K562 (cell line): ENCODE results near the gene OTULIN. TPM values are rescaled to one million over a fixed set of nuclear protein-coding genes. Genes with fewer than 3 reads are reported as not detected.

Source experiments
- DMBX1 ChIP-seq: fragments of 250-450 bp; sonication (Bioruptor Pico); IDR thresholded peaks from 2 replicates; pipeline ENCODE4 v1.8.0; 2022; ENCODE audit warnings: inconsistent platforms, mild to moderate bottlenecking, moderate library complexity, borderline replicate concordance
- FOXP1 ChIP-seq: sonication (generic); formaldehyde crosslinking; IDR thresholded peaks from 2 replicates; pipeline ENCODE4 v1.8.0; 2022; ENCODE audit warnings: mild to moderate bottlenecking, missing genetic modification reagents
- HNRNPLL ChIP-seq: fragments of 200-400 bp; formaldehyde crosslinking; IDR thresholded peaks from 2 replicates; pipeline ENCODE4 v1.6.1; 2017; ENCODE audit warnings: low read length, low read depth, mild to moderate bottlenecking; ENCODE audit not compliant: poor library complexity, severe bottlenecking
- MCM7 ChIP-seq, 2 experiments: fragments of 450-650 bp; IDR thresholded peaks; 2 replicates each; pipeline ENCODE4 v1.6.1; 2016 to 2018
- NCOA4 ChIP-seq: fragments of 450-650 bp; IDR thresholded peaks from 2 replicates; pipeline ENCODE4 v1.6.1; 2018; ENCODE audit warnings: mild to moderate bottlenecking; ENCODE audit not compliant: partially characterized antibody
- NEUROD1 ChIP-seq: fragments of 150-350 bp; IDR thresholded peaks from 2 replicates; pipeline ENCODE4 v1.6.1; 2014; ENCODE audit warnings: borderline replicate concordance, low read length, low read depth; ENCODE audit not compliant: partially characterized antibody
- NONO ChIP-seq, 2 experiments: fragments of 200-400 bp in 1 of 2; fragments of 450-650 bp in 1 of 2; formaldehyde crosslinking in 1 of 2; IDR thresholded peaks; 2 replicates each; pipeline ENCODE4 v1.6.1; 2017; ENCODE audit warnings: low read depth in 2 of 2, mild to moderate bottlenecking in 2 of 2, moderate library complexity in 2 of 2, low read length in 1 of 2
- NR2C2 ChIP-seq, 2 experiments: fragments of 200-800 bp in 1 of 2; sonication (Bioruptor generic) in 1 of 2; sonication (generic) in 1 of 2; formaldehyde crosslinking in 1 of 2; IDR thresholded peaks; 2 replicates each; pipeline versions ENCODE4 v1.6.1 to v1.8.0; 2016 to 2022; ENCODE audit warnings: mild to moderate bottlenecking in 1 of 2, missing compliant biosample characterization in 1 of 2, missing genetic modification characterization in 1 of 2, missing genetic modification reagents in 1 of 2
- TCF3 ChIP-seq: sonication (generic); formaldehyde crosslinking; IDR thresholded peaks from 2 replicates; pipeline ENCODE4 v1.4.0; 2020; ENCODE audit warnings: mild to moderate bottlenecking, missing genetic modification reagents
- ZNF316 ChIP-seq: fragments of 450-650 bp; IDR thresholded peaks from 2 replicates; pipeline ENCODE4 v1.6.1; 2016
- ZNF431 ChIP-seq: sonication (generic); formaldehyde crosslinking; IDR thresholded peaks from 2 replicates; pipeline ENCODE4 v1.8.0; 2022; ENCODE audit warnings: mild to moderate bottlenecking, missing genetic modification reagents
- polyA plus RNA-seq, 8 experiments: library from polyadenylated mRNA; depleted of rRNA in 4 of 8; stranded (reverse) in 5 of 8; unstranded in 3 of 8; fragments of >200 nt; fragmentation: Nextera tagmentation in 2 of 8; fragmentation: Illumina TruSeq in 1 of 8; extraction: Ambion mirVana in 2 of 8; extraction: Trizol in 1 of 8; gene quantifications; 2 replicates each; pipeline versions ENCODE4 v1.2.1 to v1.2.3, GENCODE V29; 2011 to 2014; ENCODE audit warnings: inconsistent platforms in 1 of 8, missing spikeins in 1 of 8
- total RNA-seq, 7 experiments: library from RNA; depleted of rRNA in 6 of 7; stranded (reverse); fragments of >200 nt in 6 of 7; fragmentation: Illumina TruSeq in 2 of 7; extraction: Trizol in 2 of 7; gene quantifications; 2 replicates each; pipeline versions ENCODE4 v1.2.1 to v1.2.3, GENCODE V29; 2011 to 2021; ENCODE audit warnings: low replicate concordance in 1 of 7
- TF ChIP-seq, protein P1 (sequence below): fragments of 450-650 bp; IDR thresholded peaks from 2 replicates; pipeline ENCODE4 v1.6.1; 2016; ENCODE audit warnings: low read depth
- TF ChIP-seq, protein P2 (sequence below): sonication (generic); formaldehyde crosslinking; IDR thresholded peaks from 2 replicates; pipeline ENCODE4 v1.8.1; 2022; ENCODE audit warnings: missing genetic modification reagents
- TF ChIP-seq, protein P3 (sequence below), 2 experiments: IDR thresholded peaks; 2 replicates each; pipeline ENCODE4 v1.6.1; 2011; ENCODE audit warnings: borderline replicate concordance in 1 of 2, control low read depth in 1 of 2, low read depth in 1 of 2, low read length in 1 of 2, mild to moderate bottlenecking in 1 of 2, mixed read lengths in 1 of 2, moderate library complexity in 1 of 2; ENCODE audit not compliant: insufficient read depth in 1 of 2, insufficient read length in 1 of 2, poor library complexity in 1 of 2, severe bottlenecking in 1 of 2; ENCODE audit errors: extremely low read depth in 1 of 2
- TF ChIP-seq, protein P4 (sequence below): sonication (generic); formaldehyde crosslinking; IDR thresholded peaks from 2 replicates; pipeline ENCODE4 v1.8.0; 2022; ENCODE audit warnings: mild to moderate bottlenecking, missing genetic modification reagents

OTULIN gene
- total and polyA plus RNA-seq, 9 of the 15 experiments (the other 6 are each of a cell fraction or from before 2014, with no cell fraction given), result 3.3 to 33.6 (median 20.1) TPM

DNA sequence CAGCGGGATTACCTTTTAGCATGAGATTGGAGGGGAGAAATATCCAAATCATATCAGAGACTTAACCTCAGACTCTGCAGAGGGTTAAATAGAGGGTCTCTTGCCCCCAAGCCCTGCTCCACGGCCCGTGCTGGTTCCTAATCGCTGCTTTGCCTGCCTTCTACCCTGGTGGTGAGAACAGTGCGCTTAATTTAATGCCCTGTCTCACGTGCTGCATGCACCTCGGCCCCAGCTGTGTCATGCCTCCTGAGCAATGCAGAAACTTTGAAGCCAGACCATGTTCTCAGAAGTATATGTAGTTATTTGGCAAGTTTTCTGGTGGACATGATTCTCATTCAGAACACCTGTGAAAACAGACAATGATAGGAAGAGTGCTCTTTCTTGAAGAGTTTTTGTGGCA, 1.4 kb downstream of the OTULIN start (continued):
- TF ChIP-seq, protein P1, sequence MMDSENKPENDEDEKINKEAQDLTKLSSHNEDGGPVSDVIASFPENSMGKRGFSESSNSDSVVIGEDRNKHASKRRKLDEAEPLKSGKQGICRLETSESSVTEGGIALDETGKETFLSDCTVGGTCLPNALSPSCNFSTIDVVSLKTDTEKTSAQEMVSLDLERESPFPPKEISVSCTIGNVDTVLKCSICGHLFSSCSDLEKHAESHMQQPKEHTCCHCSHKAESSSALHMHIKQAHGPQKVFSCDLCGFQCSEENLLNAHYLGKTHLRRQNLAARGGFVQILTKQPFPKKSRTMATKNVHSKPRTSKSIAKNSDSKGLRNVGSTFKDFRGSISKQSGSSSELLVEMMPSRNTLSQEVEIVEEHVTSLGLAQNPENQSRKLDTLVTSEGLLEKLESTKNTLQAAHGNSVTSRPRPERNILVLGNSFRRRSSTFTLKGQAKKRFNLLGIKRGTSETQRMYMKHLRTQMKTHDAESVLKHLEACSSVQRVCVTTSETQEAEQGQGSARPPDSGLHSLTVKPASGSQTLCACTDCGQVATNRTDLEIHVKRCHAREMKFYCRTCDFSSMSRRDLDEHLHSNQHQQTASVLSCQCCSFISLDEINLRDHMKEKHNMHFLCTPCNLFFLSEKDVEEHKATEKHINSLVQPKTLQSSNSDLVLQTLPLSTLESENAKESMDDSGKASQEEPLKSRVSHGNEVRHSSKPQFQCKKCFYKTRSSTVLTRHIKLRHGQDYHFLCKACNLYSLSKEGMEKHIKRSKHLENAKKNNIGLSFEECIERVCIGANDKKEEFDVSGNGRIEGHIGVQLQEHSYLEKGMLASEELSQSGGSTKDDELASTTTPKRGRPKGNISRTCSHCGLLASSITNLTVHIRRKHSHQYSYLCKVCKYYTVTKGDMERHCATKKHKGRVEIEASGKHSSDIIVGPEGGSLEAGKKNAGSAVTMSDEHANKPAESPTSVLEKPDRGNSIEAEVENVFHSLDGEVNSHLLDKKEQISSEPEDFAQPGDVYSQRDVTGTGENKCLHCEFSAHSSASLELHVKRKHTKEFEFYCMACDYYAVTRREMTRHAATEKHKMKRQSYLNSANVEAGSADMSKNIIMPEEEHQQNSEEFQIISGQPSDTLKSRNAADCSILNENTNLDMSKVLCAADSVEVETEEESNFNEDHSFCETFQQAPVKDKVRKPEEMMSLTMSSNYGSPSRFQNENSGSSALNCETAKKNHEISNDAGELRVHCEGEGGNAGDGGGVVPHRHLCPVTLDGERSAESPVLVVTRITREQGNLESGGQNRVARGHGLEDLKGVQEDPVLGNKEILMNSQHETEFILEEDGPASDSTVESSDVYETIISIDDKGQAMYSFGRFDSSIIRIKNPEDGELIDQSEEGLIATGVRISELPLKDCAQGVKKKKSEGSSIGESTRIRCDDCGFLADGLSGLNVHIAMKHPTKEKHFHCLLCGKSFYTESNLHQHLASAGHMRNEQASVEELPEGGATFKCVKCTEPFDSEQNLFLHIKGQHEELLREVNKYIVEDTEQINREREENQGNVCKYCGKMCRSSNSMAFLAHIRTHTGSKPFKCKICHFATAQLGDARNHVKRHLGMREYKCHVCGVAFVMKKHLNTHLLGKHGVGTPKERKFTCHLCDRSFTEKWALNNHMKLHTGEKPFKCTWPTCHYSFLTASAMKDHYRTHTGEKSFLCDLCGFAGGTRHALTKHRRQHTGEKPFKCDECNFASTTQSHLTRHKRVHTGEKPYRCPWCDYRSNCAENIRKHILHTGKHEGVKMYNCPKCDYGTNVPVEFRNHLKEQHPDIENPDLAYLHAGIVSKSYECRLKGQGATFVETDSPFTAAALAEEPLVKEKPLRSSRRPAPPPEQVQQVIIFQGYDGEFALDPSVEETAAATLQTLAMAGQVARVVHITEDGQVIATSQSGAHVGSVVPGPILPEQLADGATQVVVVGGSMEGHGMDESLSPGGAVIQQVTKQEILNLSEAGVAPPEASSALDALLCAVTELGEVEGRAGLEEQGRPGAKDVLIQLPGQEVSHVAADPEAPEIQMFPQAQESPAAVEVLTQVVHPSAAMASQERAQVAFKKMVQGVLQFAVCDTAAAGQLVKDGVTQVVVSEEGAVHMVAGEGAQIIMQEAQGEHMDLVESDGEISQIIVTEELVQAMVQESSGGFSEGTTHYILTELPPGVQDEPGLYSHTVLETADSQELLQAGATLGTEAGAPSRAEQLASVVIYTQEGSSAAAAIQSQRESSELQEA, result no peak
- TF ChIP-seq DMBX1 (CRISPR knock-in tag), result no peak
- no peak for TF ChIP-seq NONO (IDR thresholded peaks at IDR 0.05; ENCODE audit: low read depth in 2 of 2, low read length in 1 of 2)
- no peak for TF ChIP-seq TCF3 (CRISPR knock-in tag)
- TF ChIP-seq, protein P2, sequence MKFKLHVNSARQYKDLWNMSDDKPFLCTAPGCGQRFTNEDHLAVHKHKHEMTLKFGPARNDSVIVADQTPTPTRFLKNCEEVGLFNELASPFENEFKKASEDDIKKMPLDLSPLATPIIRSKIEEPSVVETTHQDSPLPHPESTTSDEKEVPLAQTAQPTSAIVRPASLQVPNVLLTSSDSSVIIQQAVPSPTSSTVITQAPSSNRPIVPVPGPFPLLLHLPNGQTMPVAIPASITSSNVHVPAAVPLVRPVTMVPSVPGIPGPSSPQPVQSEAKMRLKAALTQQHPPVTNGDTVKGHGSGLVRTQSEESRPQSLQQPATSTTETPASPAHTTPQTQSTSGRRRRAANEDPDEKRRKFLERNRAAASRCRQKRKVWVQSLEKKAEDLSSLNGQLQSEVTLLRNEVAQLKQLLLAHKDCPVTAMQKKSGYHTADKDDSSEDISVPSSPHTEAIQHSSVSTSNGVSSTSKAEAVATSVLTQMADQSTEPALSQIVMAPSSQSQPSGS, result no peak
- peak; percentile 84 for TF ChIP-seq ZNF431 (CRISPR knock-in tag)
- no peak for TF ChIP-seq ZNF316
- no peak for TF ChIP-seq NCOA4
- TF ChIP-seq HNRNPLL, result no peak
- TF ChIP-seq, protein P3, sequence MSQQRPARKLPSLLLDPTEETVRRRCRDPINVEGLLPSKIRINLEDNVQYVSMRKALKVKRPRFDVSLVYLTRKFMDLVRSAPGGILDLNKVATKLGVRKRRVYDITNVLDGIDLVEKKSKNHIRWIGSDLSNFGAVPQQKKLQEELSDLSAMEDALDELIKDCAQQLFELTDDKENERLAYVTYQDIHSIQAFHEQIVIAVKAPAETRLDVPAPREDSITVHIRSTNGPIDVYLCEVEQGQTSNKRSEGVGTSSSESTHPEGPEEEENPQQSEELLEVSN (IDR thresholded peaks at IDR 0.05; ENCODE audit: borderline replicate concordance in 1 of 2, extremely low read depth in 1 of 2, insufficient read depth in 1 of 2, insufficient read length in 1 of 2, low read depth in 1 of 2, low read length in 1 of 2, poor library complexity in 1 of 2, severe bottlenecking in 1 of 2), result peak; percentile 69 to 94
- TF ChIP-seq NR2C2 (CRISPR knock-in tag; IDR thresholded peaks at IDR 0.05), result no peak
- no peak for TF ChIP-seq NR2C2 (tag; IDR thresholded peaks at IDR 0.05)
- TF ChIP-seq, protein P4, sequence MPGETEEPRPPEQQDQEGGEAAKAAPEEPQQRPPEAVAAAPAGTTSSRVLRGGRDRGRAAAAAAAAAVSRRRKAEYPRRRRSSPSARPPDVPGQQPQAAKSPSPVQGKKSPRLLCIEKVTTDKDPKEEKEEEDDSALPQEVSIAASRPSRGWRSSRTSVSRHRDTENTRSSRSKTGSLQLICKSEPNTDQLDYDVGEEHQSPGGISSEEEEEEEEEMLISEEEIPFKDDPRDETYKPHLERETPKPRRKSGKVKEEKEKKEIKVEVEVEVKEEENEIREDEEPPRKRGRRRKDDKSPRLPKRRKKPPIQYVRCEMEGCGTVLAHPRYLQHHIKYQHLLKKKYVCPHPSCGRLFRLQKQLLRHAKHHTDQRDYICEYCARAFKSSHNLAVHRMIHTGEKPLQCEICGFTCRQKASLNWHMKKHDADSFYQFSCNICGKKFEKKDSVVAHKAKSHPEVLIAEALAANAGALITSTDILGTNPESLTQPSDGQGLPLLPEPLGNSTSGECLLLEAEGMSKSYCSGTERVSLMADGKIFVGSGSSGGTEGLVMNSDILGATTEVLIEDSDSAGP (CRISPR knock-in tag), result no peak
- no peak for TF ChIP-seq NEUROD1
- TF ChIP-seq MCM7 (IDR thresholded peaks at IDR 0.05), result no peak
- TF ChIP-seq FOXP1 (CRISPR knock-in tag), result no peak; the same call in 1 of the 2 replicates
